H1 (cell line): ENCODE data around the gene UMODL1. TPM values are rescaled to one million over a fixed set of nuclear protein-coding genes. Genes with fewer than 3 reads are reported as not detected.

Source experiments
- CREB1 ChIP-seq: IDR thresholded peaks from 2 replicates; pipeline ENCODE4 v1.6.1; 2012; ENCODE audit warnings: inconsistent platforms
- RBBP5 ChIP-seq: IDR thresholded peaks from 2 replicates; pipeline ENCODE4 v1.7.1; 2012; ENCODE audit warnings: low read depth, mild to moderate bottlenecking, inconsistent platforms, low read length, moderate library complexity, borderline replicate concordance
- SIX5 ChIP-seq: IDR thresholded peaks from 2 replicates; pipeline ENCODE4 v1.6.1; 2011; ENCODE audit warnings: mild to moderate bottlenecking, low read depth, low read length
- TBP ChIP-seq: IDR thresholded peaks from 2 replicates; pipeline ENCODE4 v1.6.1; 2011; ENCODE audit warnings: low read depth, low read length, improper control_type of control experiment
- polyA plus RNA-seq, 7 experiments: library from polyadenylated mRNA; depleted of rRNA in 3 of 7; stranded (reverse) in 5 of 7; unstranded in 2 of 7; fragments of >200 nt in 5 of 7; fragments of 200-250 nt in 2 of 7; gene quantifications; 1 replicate in 5 of 7; 2 replicates in 1 of 7; 4 replicates in 1 of 7; pipeline versions ENCODE4 v1.2.1 to v1.2.3, GENCODE V29; 2011 to 2013; ENCODE audit warnings: missing spikeins in 2 of 7, mixed read lengths in 2 of 7
- total RNA-seq: library from RNA; stranded (reverse); fragmentation: NEBNext Ultra II Directional; extraction: Animal tissue kit (Norgen Biotek cat#: 25700); gene quantifications from 2 replicates; pipeline ENCODE4 v1.2.1, GENCODE V29; 2021
- TF ChIP-seq, protein P1 (sequence below): IDR thresholded peaks from 2 replicates; pipeline ENCODE4 v1.6.1; 2011; ENCODE audit warnings: low read length, improper control_type of control experiment

The UMODL1 gene
- total and polyA plus RNA-seq, 2 of the 8 experiments (the other 6 are each of a cell fraction or from before 2014, with no cell fraction given), result not detected

DNA sequence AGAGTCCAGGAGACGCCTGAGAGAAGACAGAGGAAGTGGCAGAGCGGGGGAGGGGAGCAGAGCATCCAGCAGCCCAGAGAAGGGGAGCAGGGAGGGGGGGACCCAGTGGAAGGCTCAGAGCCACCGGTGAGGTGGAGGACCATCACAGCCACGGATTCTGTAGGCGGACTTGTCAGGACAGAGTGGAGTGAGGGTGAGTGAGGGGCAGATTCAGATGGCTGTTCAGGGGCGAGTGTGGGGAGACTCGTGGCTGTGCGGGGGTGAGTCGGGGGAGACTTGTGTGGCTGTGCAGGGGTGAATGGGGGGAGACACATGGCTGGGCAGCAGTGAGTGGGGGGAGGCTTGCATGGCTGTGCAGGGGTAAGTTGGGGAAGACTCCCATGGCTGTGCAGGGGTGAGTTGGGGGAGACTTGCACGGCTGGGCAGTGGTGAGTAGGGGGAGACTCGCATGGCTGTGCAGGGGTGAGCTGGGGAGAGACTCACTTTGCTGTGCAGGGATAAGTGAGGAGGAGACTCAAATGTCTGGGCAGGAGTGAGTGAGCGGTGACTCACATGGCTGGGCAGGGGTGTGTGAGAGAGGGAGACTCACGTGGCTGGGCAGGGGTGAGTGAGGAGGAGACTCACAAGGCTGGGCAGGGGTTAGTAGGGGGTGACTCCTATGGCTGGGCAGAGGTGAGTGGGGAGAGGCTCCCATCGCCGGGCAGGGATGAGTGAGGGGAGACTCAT is 91.0 kb downstream of the UMODL1 start (continued):
- no peak for TF ChIP-seq RBBP5
- TF ChIP-seq SIX5, result no peak
- TF ChIP-seq, protein P1, sequence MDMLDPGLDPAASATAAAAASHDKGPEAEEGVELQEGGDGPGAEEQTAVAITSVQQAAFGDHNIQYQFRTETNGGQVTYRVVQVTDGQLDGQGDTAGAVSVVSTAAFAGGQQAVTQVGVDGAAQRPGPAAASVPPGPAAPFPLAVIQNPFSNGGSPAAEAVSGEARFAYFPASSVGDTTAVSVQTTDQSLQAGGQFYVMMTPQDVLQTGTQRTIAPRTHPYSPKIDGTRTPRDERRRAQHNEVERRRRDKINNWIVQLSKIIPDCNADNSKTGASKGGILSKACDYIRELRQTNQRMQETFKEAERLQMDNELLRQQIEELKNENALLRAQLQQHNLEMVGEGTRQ, result no peak
- no peak for TF ChIP-seq TBP
- TF ChIP-seq CREB1, result no peak
